ENCODE measurements around the gene FRMD4A.

DNA sequence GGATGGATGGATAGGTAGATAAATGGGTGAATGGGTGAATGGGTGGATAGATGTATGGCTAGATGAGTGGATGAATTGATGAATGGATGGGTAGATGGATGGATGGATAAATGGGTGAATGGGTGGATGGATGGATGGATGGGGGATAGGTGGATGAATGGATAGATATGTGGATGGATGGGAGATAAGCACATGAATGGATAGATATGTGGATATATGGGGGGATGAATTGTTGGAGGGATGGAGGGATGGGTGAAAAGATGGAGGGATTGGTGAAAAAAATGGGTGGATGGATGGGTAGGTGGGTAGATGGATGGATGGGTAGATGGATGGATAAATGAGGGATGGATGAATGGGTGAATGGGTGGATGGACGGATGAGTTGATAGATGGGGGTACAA is 196.4 kb downstream of the FRMD4A start:
- TF ChIP-seq CTCF (IDR thresholded peaks at IDR 0.05) (no peak), POLR2A (IDR thresholded peaks at IDR 0.05) (no peak), EP300 (IDR thresholded peaks at IDR 0.05) (no peak)
